WTC11 (cell line): Measurements from ENCODE around the gene CPVL. TPM values are rescaled to one million over a fixed set of nuclear protein-coding genes. Genes with fewer than 3 reads are reported as not detected.

ENCODE experiments used
- ATAC-seq: fragments of 200-7000 bp; cut with Tn5 transposase; 2 replicates; pipeline ENCODE4 v1.10.0; 2021; ENCODE audit warnings: mild to moderate bottlenecking, moderate library complexity
- CTCF ChIA-PET: fragments of 300-600 bp; sonication (Branson Sonifier 250); formaldehyde crosslinking; loops from one replicate; lab custom pipeline; 2021; ENCODE audit warnings: antibody characterized with exemption; lab: Charles Lee
- POLR2A ChIA-PET: fragments of 350-600 bp; sonication (Branson Sonifier 250); formaldehyde crosslinking; loops from one replicate; lab custom pipeline; 2021; ENCODE audit warnings: antibody characterized with exemption; lab: Charles Lee
- DNase-seq: peaks from one replicate; pipeline ENCODE4 v3.0.0; 2021; ENCODE audit warnings: low spot score
- H3K27ac Mint-ChIP-seq: 2 replicates; pipeline ENCODE4 v1.8.0; 2021; ENCODE audit warnings: mixed read lengths
- H3K27me3 Mint-ChIP-seq: 2 replicates; pipeline ENCODE4 v1.8.0; 2021; ENCODE audit warnings: low read depth, mild to moderate bottlenecking, moderate library complexity, mixed read lengths
- H3K36me3 Mint-ChIP-seq: 2 replicates; pipeline ENCODE4 v1.8.0; 2021; ENCODE audit warnings: mixed read lengths
- H3K4me1 Mint-ChIP-seq: 2 replicates; pipeline ENCODE4 v1.8.0; 2022; ENCODE audit warnings: mixed read lengths
- H3K4me3 Mint-ChIP-seq: 2 replicates; pipeline ENCODE4 v1.8.0; 2021; ENCODE audit warnings: mild to moderate bottlenecking, moderate library complexity, mixed read lengths
- H3K9me3 Mint-ChIP-seq: 2 replicates; pipeline ENCODE4 v1.8.0; 2021; ENCODE audit warnings: mixed read lengths
- AFF4 ChIP-seq: sonication (generic); formaldehyde crosslinking; IDR thresholded peaks from 2 replicates; pipeline ENCODE4 v1.8.1; 2023; ENCODE audit warnings: mild to moderate bottlenecking, missing genetic modification reagents, borderline replicate concordance
- FOXK1 ChIP-seq: sonication (generic); formaldehyde crosslinking; IDR thresholded peaks from 2 replicates; pipeline ENCODE4 v1.8.0; 2022; ENCODE audit warnings: mild to moderate bottlenecking, moderate library complexity, missing genetic modification reagents
- JUN ChIP-seq: sonication (generic); formaldehyde crosslinking; IDR thresholded peaks from 2 replicates; pipeline ENCODE4 v1.8.0; 2023; ENCODE audit warnings: mild to moderate bottlenecking, missing genetic modification reagents
- KAT7 ChIP-seq: sonication (generic); formaldehyde crosslinking; IDR thresholded peaks from 2 replicates; pipeline ENCODE4 v1.8.1; 2023; ENCODE audit warnings: missing genetic modification reagents, mild to moderate bottlenecking, borderline replicate concordance
- NFE2L1 ChIP-seq: sonication (generic); formaldehyde crosslinking; IDR thresholded peaks from 2 replicates; pipeline ENCODE4 v1.8.1; 2023; ENCODE audit warnings: missing genetic modification reagents
- NFYB ChIP-seq: sonication (generic); formaldehyde crosslinking; conservative IDR thresholded peaks from 2 replicates; pipeline ENCODE4 v1.8.0; 2022; ENCODE audit warnings: low read depth, missing genetic modification reagents
- SMAD3 ChIP-seq: sonication (generic); formaldehyde crosslinking; IDR thresholded peaks from 2 replicates; pipeline ENCODE4 v1.8.0; 2022; ENCODE audit warnings: missing genetic modification reagents, mild to moderate bottlenecking, borderline replicate concordance
- SMAD4 ChIP-seq: sonication (generic); formaldehyde crosslinking; IDR thresholded peaks from 2 replicates; pipeline ENCODE4 v1.8.0; 2022; ENCODE audit warnings: mild to moderate bottlenecking, missing genetic modification reagents
- STAT6 ChIP-seq: sonication (generic); formaldehyde crosslinking; conservative IDR thresholded peaks from 2 replicates; pipeline ENCODE4 v1.8.1; 2023; ENCODE audit warnings: mild to moderate bottlenecking, low read depth, missing genetic modification reagents, moderate library complexity
- ZMAT4 ChIP-seq: fragments of 250-450 bp; sonication (Bioruptor Pico); IDR thresholded peaks from 2 replicates; pipeline ENCODE4 v1.9.0; 2021; ENCODE audit warnings: mild to moderate bottlenecking
- ZNF138 ChIP-seq: sonication (generic); formaldehyde crosslinking; conservative IDR thresholded peaks from 2 replicates; pipeline ENCODE4 v1.8.1; 2022; ENCODE audit warnings: mild to moderate bottlenecking, moderate library complexity, missing genetic modification reagents
- ZNF416 ChIP-seq: fragments of 250-450 bp; sonication (Bioruptor Pico); IDR thresholded peaks from 2 replicates; pipeline ENCODE4 v1.9.0; 2021; ENCODE audit warnings: mild to moderate bottlenecking, inconsistent platforms
- total RNA-seq: library from RNA; stranded (reverse); gene quantifications from 3 replicates; pipeline ENCODE4 v1.2.3, GENCODE V29; 2021
- TF ChIP-seq, protein P1 (sequence below): sonication (generic); formaldehyde crosslinking; IDR thresholded peaks from 2 replicates; pipeline ENCODE4 v1.8.0; 2023; ENCODE audit warnings: missing genetic modification reagents
- TF ChIP-seq, protein P2 (sequence below): sonication (generic); formaldehyde crosslinking; IDR thresholded peaks from 2 replicates; pipeline ENCODE4 v1.8.1; 2022; ENCODE audit warnings: mild to moderate bottlenecking, moderate library complexity, missing genetic modification reagents
- TF ChIP-seq, protein P3 (sequence below): sonication (generic); formaldehyde crosslinking; IDR thresholded peaks from 2 replicates; pipeline ENCODE4 v1.8.1; 2023; ENCODE audit warnings: mild to moderate bottlenecking, missing genetic modification reagents, moderate library complexity
- TF ChIP-seq, protein P4 (sequence below): sonication (generic); formaldehyde crosslinking; IDR thresholded peaks from 2 replicates; pipeline ENCODE4 v1.8.0; 2022; ENCODE audit warnings: mild to moderate bottlenecking, missing genetic modification reagents
- TF ChIP-seq, protein P5 (sequence below): sonication (generic); formaldehyde crosslinking; IDR thresholded peaks from 2 replicates; pipeline ENCODE4 v1.8.1; 2023; ENCODE audit warnings: mild to moderate bottlenecking, missing genetic modification reagents

Gene CPVL
- total RNA-seq, 1 experiment from 2014 or later = 34.2 TPM

GRCh38 chr7:29008590-29008989, 137.7 kb downstream of the CPVL start:
- DNase-seq = no peak
- no peak overlapping the region for H3K4me3 Mint-ChIP-seq
- H3K27me3 Mint-ChIP-seq = no peaks in the 10 kb centered on the region
- H3K9me3 Mint-ChIP-seq = peaks cover 14% of the 10 kb centered on the region
- TF ChIP-seq FOXK1 (no peak), SMAD4 (CRISPR knock-in tag) (no peak), NFE2L1 (CRISPR knock-in tag) (no peak), SMAD3 (CRISPR knock-in tag) (no peak), KAT7 (CRISPR knock-in tag) (no peak), ZNF138 (no peak), STAT6 (CRISPR knock-in tag) (no peak), ZMAT4 (CRISPR knock-in tag) (no peak), JUN (CRISPR knock-in tag) (no peak), NFYB (CRISPR knock-in tag) (no peak), ZNF416 (CRISPR knock-in tag) (no peak), AFF4 (CRISPR knock-in tag) (no peak)
- TF ChIP-seq, protein P1, sequence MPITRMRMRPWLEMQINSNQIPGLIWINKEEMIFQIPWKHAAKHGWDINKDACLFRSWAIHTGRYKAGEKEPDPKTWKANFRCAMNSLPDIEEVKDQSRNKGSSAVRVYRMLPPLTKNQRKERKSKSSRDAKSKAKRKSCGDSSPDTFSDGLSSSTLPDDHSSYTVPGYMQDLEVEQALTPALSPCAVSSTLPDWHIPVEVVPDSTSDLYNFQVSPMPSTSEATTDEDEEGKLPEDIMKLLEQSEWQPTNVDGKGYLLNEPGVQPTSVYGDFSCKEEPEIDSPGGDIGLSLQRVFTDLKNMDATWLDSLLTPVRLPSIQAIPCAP (CRISPR knock-in tag) = no peak
- TF ChIP-seq, protein P2, sequence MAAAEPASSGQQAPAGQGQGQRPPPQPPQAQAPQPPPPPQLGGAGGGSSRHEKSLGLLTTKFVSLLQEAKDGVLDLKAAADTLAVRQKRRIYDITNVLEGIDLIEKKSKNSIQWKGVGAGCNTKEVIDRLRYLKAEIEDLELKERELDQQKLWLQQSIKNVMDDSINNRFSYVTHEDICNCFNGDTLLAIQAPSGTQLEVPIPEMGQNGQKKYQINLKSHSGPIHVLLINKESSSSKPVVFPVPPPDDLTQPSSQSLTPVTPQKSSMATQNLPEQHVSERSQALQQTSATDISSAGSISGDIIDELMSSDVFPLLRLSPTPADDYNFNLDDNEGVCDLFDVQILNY (CRISPR knock-in tag) = no peak
- TF ChIP-seq, protein P3, sequence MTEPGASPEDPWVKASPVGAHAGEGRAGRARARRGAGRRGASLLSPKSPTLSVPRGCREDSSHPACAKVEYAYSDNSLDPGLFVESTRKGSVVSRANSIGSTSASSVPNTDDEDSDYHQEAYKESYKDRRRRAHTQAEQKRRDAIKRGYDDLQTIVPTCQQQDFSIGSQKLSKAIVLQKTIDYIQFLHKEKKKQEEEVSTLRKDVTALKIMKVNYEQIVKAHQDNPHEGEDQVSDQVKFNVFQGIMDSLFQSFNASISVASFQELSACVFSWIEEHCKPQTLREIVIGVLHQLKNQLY (CRISPR knock-in tag) = no peak
- TF ChIP-seq, protein P4, sequence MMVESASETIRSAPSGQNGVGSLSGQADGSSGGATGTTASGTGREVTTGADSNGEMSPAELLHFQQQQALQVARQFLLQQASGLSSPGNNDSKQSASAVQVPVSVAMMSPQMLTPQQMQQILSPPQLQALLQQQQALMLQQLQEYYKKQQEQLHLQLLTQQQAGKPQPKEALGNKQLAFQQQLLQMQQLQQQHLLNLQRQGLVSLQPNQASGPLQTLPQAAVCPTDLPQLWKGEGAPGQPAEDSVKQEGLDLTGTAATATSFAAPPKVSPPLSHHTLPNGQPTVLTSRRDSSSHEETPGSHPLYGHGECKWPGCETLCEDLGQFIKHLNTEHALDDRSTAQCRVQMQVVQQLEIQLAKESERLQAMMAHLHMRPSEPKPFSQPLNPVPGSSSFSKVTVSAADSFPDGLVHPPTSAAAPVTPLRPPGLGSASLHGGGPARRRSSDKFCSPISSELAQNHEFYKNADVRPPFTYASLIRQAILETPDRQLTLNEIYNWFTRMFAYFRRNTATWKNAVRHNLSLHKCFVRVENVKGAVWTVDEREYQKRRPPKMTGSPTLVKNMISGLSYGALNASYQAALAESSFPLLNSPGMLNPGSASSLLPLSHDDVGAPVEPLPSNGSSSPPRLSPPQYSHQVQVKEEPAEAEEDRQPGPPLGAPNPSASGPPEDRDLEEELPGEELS = no peak
- TF ChIP-seq, protein P5, sequence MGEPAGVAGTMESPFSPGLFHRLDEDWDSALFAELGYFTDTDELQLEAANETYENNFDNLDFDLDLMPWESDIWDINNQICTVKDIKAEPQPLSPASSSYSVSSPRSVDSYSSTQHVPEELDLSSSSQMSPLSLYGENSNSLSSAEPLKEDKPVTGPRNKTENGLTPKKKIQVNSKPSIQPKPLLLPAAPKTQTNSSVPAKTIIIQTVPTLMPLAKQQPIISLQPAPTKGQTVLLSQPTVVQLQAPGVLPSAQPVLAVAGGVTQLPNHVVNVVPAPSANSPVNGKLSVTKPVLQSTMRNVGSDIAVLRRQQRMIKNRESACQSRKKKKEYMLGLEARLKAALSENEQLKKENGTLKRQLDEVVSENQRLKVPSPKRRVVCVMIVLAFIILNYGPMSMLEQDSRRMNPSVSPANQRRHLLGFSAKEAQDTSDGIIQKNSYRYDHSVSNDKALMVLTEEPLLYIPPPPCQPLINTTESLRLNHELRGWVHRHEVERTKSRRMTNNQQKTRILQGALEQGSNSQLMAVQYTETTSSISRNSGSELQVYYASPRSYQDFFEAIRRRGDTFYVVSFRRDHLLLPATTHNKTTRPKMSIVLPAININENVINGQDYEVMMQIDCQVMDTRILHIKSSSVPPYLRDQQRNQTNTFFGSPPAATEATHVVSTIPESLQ (CRISPR knock-in tag) = no peak
- TF ChIP-seq, all 79 proteins: peak for 0
- ChIA-PET POLR2A (no interaction called here), CTCF (interaction anchor here (2.0 kb wide), 1 partner anchor 52 kb away, joined by 4 read pairs; no protein-coding TSS in a partner anchor)
- no peak for ATAC-seq
- Mint-ChIP-seq H3K4me1 (peaks cover 7% of the 10 kb centered on the region), H3K36me3 (peaks cover 8% of the 10 kb centered on the region; the same call in 1 of the 2 replicates), H3K27ac (no peak overlapping the region)
